H9 (cell line): ENCODE data around the gene KAZN. TPM values are rescaled to one million over a fixed set of nuclear protein-coding genes. Genes with fewer than 3 reads are reported as not detected.

ENCODE experiments used
- DNase-seq: peaks from one replicate; pipeline ENCODE4 v3.0.0-alpha.2; 2017
- H2AFZ ChIP-seq: one replicate; pipeline ENCODE4 v1.6.1; 2013; ENCODE audit warnings: mild to moderate bottlenecking, low read length, control low read depth, moderate library complexity
- H2AK5ac ChIP-seq: 2 replicates; pipeline ENCODE4 v1.6.1; 2013; ENCODE audit warnings: low read length, control low read depth, mixed read lengths; ENCODE audit not compliant: insufficient read length
- H2BK120ac ChIP-seq: one replicate; pipeline ENCODE4 v1.6.1; 2013; ENCODE audit warnings: low read depth, mild to moderate bottlenecking, low read length, control low read depth, inconsistent platforms; ENCODE audit not compliant: poor library complexity, severe bottlenecking
- H2BK12ac ChIP-seq: 2 replicates; pipeline ENCODE4 v1.6.1; 2013; ENCODE audit warnings: low read length, control low read depth, mixed read lengths, low read depth; ENCODE audit not compliant: insufficient read length
- H2BK15ac ChIP-seq: 2 replicates; pipeline ENCODE4 v1.6.1; 2013; ENCODE audit warnings: low read depth, low read length, control low read depth
- H2BK20ac ChIP-seq: one replicate; pipeline ENCODE4 v1.6.1; 2013; ENCODE audit warnings: low read depth, mild to moderate bottlenecking, low read length, control low read depth, inconsistent platforms; ENCODE audit not compliant: poor library complexity, severe bottlenecking
- H2BK5ac ChIP-seq: 2 replicates; pipeline ENCODE4 v1.6.1; 2013; ENCODE audit warnings: low read length, control low read depth, mixed read lengths; ENCODE audit not compliant: insufficient read length
- H3K14ac ChIP-seq: 2 replicates; pipeline ENCODE4 v1.6.1; 2013; ENCODE audit warnings: low read length, control low read depth; ENCODE audit not compliant: insufficient read depth
- H3K18ac ChIP-seq: 2 replicates; pipeline ENCODE4 v1.6.1; 2013; ENCODE audit warnings: low read depth, mild to moderate bottlenecking, mixed read lengths, low read length, control low read depth; ENCODE audit not compliant: insufficient read length
- H3K23ac ChIP-seq: 2 replicates; pipeline ENCODE4 v1.6.1; 2013; ENCODE audit warnings: low read length, control low read depth, mixed read lengths, low read depth; ENCODE audit not compliant: insufficient read length
- H3K23me2 ChIP-seq: 2 replicates; pipeline ENCODE4 v1.6.1; 2013; ENCODE audit warnings: low read depth, mild to moderate bottlenecking, mixed read lengths, low read length, control low read depth; ENCODE audit not compliant: insufficient read length, poor library complexity, severe bottlenecking
- H3K27ac ChIP-seq: 2 replicates; pipeline ENCODE4 v1.5.1; 2013; ENCODE audit warnings: low read length, control low read depth, mixed read lengths, low read depth; ENCODE audit not compliant: insufficient read length
- H3K27me3 ChIP-seq: 2 replicates; pipeline ENCODE4 v1.6.1; 2013; ENCODE audit warnings: low read length, control low read depth, inconsistent platforms; ENCODE audit not compliant: insufficient read depth
- H3K4ac ChIP-seq: 2 replicates; pipeline ENCODE4 v1.6.1; 2013; ENCODE audit warnings: low read depth, mild to moderate bottlenecking, control low read depth, inconsistent platforms, low read length, moderate library complexity
- H3K4me1 ChIP-seq: 2 replicates; pipeline ENCODE4 v1.6.1; 2013; ENCODE audit warnings: low read length, control low read depth, inconsistent platforms; ENCODE audit not compliant: insufficient read depth
- H3K4me2 ChIP-seq: 2 replicates; pipeline ENCODE4 v1.6.1; 2013; ENCODE audit warnings: low read length, control low read depth, mixed read lengths; ENCODE audit not compliant: insufficient read length, insufficient read depth
- H3K56ac ChIP-seq: 2 replicates; pipeline ENCODE4 v1.6.1; 2013; ENCODE audit warnings: low read depth, mild to moderate bottlenecking, mixed read lengths, low read length, control low read depth; ENCODE audit not compliant: insufficient read length
- H3K79me1 ChIP-seq: 2 replicates; pipeline ENCODE4 v1.6.1; 2013; ENCODE audit warnings: low read depth, mild to moderate bottlenecking, moderate library complexity, low read length, control low read depth, inconsistent platforms; ENCODE audit not compliant: insufficient read depth, poor library complexity, severe bottlenecking
- H3K79me2 ChIP-seq: 2 replicates; pipeline ENCODE4 v1.6.1; 2013; ENCODE audit warnings: low read length, control low read depth, inconsistent platforms; ENCODE audit not compliant: insufficient read depth
- H3K9ac ChIP-seq: 2 replicates; pipeline ENCODE4 v1.6.1; 2013; ENCODE audit warnings: low read length, control low read depth, mixed read lengths; ENCODE audit not compliant: insufficient read length; ENCODE audit errors: extremely low read depth
- H3K9me3 ChIP-seq: one replicate; pipeline ENCODE4 v1.6.1; 2013; ENCODE audit warnings: low read depth, low read length, inconsistent platforms; ENCODE audit not compliant: control insufficient read depth
- H3T11ph ChIP-seq: one replicate; pipeline ENCODE4 v1.6.1; 2013; ENCODE audit warnings: mild to moderate bottlenecking, low read length, control low read depth, inconsistent platforms
- H4K20me1 ChIP-seq: one replicate; pipeline ENCODE4 v1.6.1; 2013; ENCODE audit not compliant: control insufficient read depth, insufficient read length, insufficient read depth
- H4K5ac ChIP-seq: 2 replicates; pipeline ENCODE4 v1.6.1; 2013; ENCODE audit warnings: low read depth, mild to moderate bottlenecking, mixed read lengths, low read length, control low read depth; ENCODE audit not compliant: insufficient read length
- H4K8ac ChIP-seq: replicated peaks from 2 replicates; pipeline ENCODE4 v1.6.1; 2013; ENCODE audit warnings: low read length, control low read depth, mixed read lengths, low read depth; ENCODE audit not compliant: insufficient read length
- H4K91ac ChIP-seq: 2 replicates; pipeline ENCODE4 v1.6.1; 2013; ENCODE audit warnings: low read depth, mild to moderate bottlenecking, moderate library complexity, mixed read lengths, low read length, control low read depth; ENCODE audit not compliant: insufficient read length
- H3K27ac Mint-ChIP-seq, 3 experiments: 2 replicates in 2 of 3; 3 replicates in 1 of 3; pipeline ENCODE4 v1.8.0; 2020 to 2021; ENCODE audit warnings: mixed read lengths in 3 of 3, mild to moderate bottlenecking in 1 of 3, moderate library complexity in 1 of 3
- H3K27me3 Mint-ChIP-seq: 2 replicates; pipeline ENCODE4 v1.8.0; 2021; ENCODE audit warnings: low read depth, mild to moderate bottlenecking, moderate library complexity, mixed read lengths
- H3K36me3 Mint-ChIP-seq, 3 experiments: 2 replicates in 2 of 3; 3 replicates in 1 of 3; pipeline ENCODE4 v1.8.0; 2020 to 2021; ENCODE audit warnings: low read depth in 3 of 3, mixed read lengths in 3 of 3; ENCODE audit not compliant: insufficient read depth in 1 of 3
- H3K4me1 Mint-ChIP-seq, 2 experiments: 2 replicates each; pipeline ENCODE4 v1.8.0; 2020; ENCODE audit warnings: mixed read lengths in 2 of 2
- H3K4me3 Mint-ChIP-seq, 2 experiments: 2 replicates in 1 of 2; 3 replicates in 1 of 2; pipeline ENCODE4 v1.8.0; 2020 to 2021; ENCODE audit warnings: mild to moderate bottlenecking in 2 of 2, mixed read lengths in 2 of 2, moderate library complexity in 1 of 2
- H3K9me3 Mint-ChIP-seq, 2 experiments: 2 replicates in 1 of 2; 3 replicates in 1 of 2; pipeline ENCODE4 v1.8.0; 2020; ENCODE audit warnings: mild to moderate bottlenecking in 2 of 2, mixed read lengths in 2 of 2, moderate library complexity in 1 of 2
- CTCF ChIP-seq: fragments of 200-600 bp; sonication (generic); conservative IDR thresholded peaks from 3 replicates; pipeline ENCODE4 v1.8.0; 2021; ENCODE audit warnings: antibody characterized with exemption, mild to moderate bottlenecking
- WGBS: extraction: QIAGEN DNeasy Blood & Tissue Kit; methylation state at CpG from one replicate; pipeline ENCODE4 v1.1.7; 2013; ENCODE audit warnings: missing lambda C conversion rate, low lambda C conversion rate, mixed read lengths; ENCODE audit not compliant: insufficient read length; ENCODE audit errors: extremely low coverage; 5-methylcytosine and 5-hydroxymethylcytosine counted together
- total RNA-seq: library from RNA; stranded (reverse); gene quantifications from 2 replicates; pipeline ENCODE4 v1.2.1, GENCODE V29; 2021

Gene KAZN
- total RNA-seq, 1 experiment from 2014 or later = 7.6 TPM

- no peak overlapping the region for H3T11ph ChIP-seq
- H2AK5ac ChIP-seq = no peak overlapping the region
- no peak for TF ChIP-seq CTCF
- no peak overlapping the region for H4K5ac ChIP-seq
- peaks cover 24 to 26% of the 10 kb centered on the region in 2 experiments for H3K4me1 Mint-ChIP-seq
- no peaks in the 10 kb centered on the region for H3K9me3 ChIP-seq
- H3K36me3 Mint-ChIP-seq = no peaks in the 10 kb centered on the region
- no peak overlapping the region for H3K4me2 ChIP-seq
- peak overlapping the region in 2 of 3 experiments; percentile 91 to 92; a peak in 3 of 7 replicates for H3K27ac Mint-ChIP-seq
- no peak overlapping the region for H2AFZ ChIP-seq
- no peaks in the 10 kb centered on the region for H3K79me2 ChIP-seq
- H3K9ac ChIP-seq = no peak overlapping the region
- H3K27ac ChIP-seq = no peak overlapping the region
- H2BK20ac ChIP-seq = no peak overlapping the region
- H4K91ac ChIP-seq = no peak overlapping the region
- H3K27me3 Mint-ChIP-seq = no peaks in the 10 kb centered on the region
- H3K23ac ChIP-seq = no peak overlapping the region
- peaks cover 4% of the 10 kb centered on the region for H3K4me1 ChIP-seq
- no peak overlapping the region for H3K4me3 Mint-ChIP-seq
- no peak overlapping the region for H2BK120ac ChIP-seq
- no peak overlapping the region for H2BK5ac ChIP-seq
- H4K8ac ChIP-seq = no peak overlapping the region
- no peaks in the 10 kb centered on the region for H3K79me1 ChIP-seq
- H3K4ac ChIP-seq = no peak overlapping the region
- H3K9me3 Mint-ChIP-seq = no peaks in the 10 kb centered on the region
- H3K27me3 ChIP-seq = no peaks in the 10 kb centered on the region
- H3K18ac ChIP-seq = peak overlapping the region; percentile 56
- H4K20me1 ChIP-seq = no peaks in the 10 kb centered on the region
- peak; percentile 92 for DNase-seq
- no peak overlapping the region for H2BK15ac ChIP-seq
- WGBS = no CpG with 5 or more reads among the region's 13 CpGs
- H3K23me2 ChIP-seq = no peaks in the 10 kb centered on the region
- H2BK12ac ChIP-seq = no peak overlapping the region
- peak overlapping the region; percentile 81; the same call in 1 of the 2 replicates for H3K14ac ChIP-seq
- no peak overlapping the region for H3K56ac ChIP-seq
Measured at GRCh38 chr1:15090373-15090772, 491.9 kb downstream of the KAZN start.
